WTC11 (cell line): ENCODE measurements around the gene TARDBP.

Experiments used
- CREB1 ChIP-seq: sonication (generic); formaldehyde crosslinking; IDR thresholded peaks from 2 replicates; pipeline ENCODE4 v1.8.0; 2023; ENCODE audit warnings: mild to moderate bottlenecking, missing genetic modification reagents
- CTCF ChIP-seq: fragments of 200-600 bp; IDR thresholded peaks from 2 replicates; pipeline ENCODE4 v1.8.0; 2022; ENCODE audit warnings: antibody characterized with exemption
- HMGXB4 ChIP-seq: sonication (generic); formaldehyde crosslinking; IDR thresholded peaks from 2 replicates; pipeline ENCODE4 v1.8.1; 2023; ENCODE audit warnings: mild to moderate bottlenecking, moderate library complexity, missing genetic modification reagents
- NR2C2 ChIP-seq: sonication (generic); formaldehyde crosslinking; IDR thresholded peaks from 2 replicates; pipeline ENCODE4 v1.8.0; 2022; ENCODE audit warnings: mild to moderate bottlenecking, missing genetic modification reagents

- TF ChIP-seq HMGXB4 (CRISPR knock-in tag) (no peak), CTCF (no peak), NR2C2 (CRISPR knock-in tag) (no peak), CREB1 (no peak)
Observed at GRCh38 chr1:11000526-11000925, 11.9 kb upstream of the TARDBP start.
